ENCODE data around the gene SYNJ2. TPM values are rescaled to one million over a fixed set of nuclear protein-coding genes. Genes with fewer than 3 reads are reported as not detected.

SYNJ2 gene, protein sequence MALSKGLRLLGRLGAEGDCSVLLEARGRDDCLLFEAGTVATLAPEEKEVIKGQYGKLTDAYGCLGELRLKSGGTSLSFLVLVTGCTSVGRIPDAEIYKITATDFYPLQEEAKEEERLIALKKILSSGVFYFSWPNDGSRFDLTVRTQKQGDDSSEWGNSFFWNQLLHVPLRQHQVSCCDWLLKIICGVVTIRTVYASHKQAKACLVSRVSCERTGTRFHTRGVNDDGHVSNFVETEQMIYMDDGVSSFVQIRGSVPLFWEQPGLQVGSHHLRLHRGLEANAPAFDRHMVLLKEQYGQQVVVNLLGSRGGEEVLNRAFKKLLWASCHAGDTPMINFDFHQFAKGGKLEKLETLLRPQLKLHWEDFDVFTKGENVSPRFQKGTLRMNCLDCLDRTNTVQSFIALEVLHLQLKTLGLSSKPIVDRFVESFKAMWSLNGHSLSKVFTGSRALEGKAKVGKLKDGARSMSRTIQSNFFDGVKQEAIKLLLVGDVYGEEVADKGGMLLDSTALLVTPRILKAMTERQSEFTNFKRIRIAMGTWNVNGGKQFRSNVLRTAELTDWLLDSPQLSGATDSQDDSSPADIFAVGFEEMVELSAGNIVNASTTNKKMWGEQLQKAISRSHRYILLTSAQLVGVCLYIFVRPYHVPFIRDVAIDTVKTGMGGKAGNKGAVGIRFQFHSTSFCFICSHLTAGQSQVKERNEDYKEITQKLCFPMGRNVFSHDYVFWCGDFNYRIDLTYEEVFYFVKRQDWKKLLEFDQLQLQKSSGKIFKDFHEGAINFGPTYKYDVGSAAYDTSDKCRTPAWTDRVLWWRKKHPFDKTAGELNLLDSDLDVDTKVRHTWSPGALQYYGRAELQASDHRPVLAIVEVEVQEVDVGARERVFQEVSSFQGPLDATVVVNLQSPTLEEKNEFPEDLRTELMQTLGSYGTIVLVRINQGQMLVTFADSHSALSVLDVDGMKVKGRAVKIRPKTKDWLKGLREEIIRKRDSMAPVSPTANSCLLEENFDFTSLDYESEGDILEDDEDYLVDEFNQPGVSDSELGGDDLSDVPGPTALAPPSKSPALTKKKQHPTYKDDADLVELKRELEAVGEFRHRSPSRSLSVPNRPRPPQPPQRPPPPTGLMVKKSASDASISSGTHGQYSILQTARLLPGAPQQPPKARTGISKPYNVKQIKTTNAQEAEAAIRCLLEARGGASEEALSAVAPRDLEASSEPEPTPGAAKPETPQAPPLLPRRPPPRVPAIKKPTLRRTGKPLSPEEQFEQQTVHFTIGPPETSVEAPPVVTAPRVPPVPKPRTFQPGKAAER (N-terminal part only)
- total RNA-seq, result 24.1 and 89.8 TPM in 2 replicates

GRCh38 chr6:157981395-157982101, at the start of gene SYNJ2:
TSS of gene SYNJ2 (plus strand) at chr6:157981863. CDS start at chr6:157981962, 99 bp downstream.

Small RNA genes lying within 50 kb of the gene (small RNA-seq; reads per million reads assigned to genes)
- not detected for gene RNU6-786P (ENCODE audit: low replicate concordance)

Other genes with a start within 250 kb of the SYNJ2 start
- gene SNX9, start 158.6 kb upstream of the SYNJ2 start, total RNA-seq, result 61.9 and 65.0 TPM in 2 replicates
- gene SERAC1, start 186.4 kb downstream of the SYNJ2 start, total RNA-seq, result 6.2 and 6.3 TPM in 2 replicates
- gene GTF2H5, start 186.5 kb downstream of the SYNJ2 start, total RNA-seq, result 1.5 and 3.1 TPM in 2 replicates